Naive thymus-derived CD4-positive, alpha-beta T cell (primary cell): ENCODE data around the gene ZNF260. TPM values are rescaled to one million over a fixed set of nuclear protein-coding genes. Genes with fewer than 3 reads are reported as not detected.

Experiments
- ATAC-seq: fragments of 150-1000 bp; cut with Tn5 transposase; 2 replicates; pipeline ENCODE4 v1.10.0; 2021; ENCODE audit warnings: mild to moderate bottlenecking, moderate library complexity
- CTCF ChIA-PET: fragments of 350-600 bp; sonication (Branson Sonifier 250); formaldehyde crosslinking; loops from one replicate; lab custom pipeline; 2021; ENCODE audit warnings: antibody characterized with exemption; lab: Charles Lee
- POLR2A ChIA-PET: fragments of 350-600 bp; sonication (Branson Sonifier 250); formaldehyde crosslinking; loops from one replicate; lab custom pipeline; 2021; ENCODE audit warnings: antibody characterized with exemption, inconsistent platforms; lab: Charles Lee
- DNase-seq, 9 donors: peaks; one replicate each; pipeline versions ENCODE4 v3.0.0 to v3.0.0-alpha.2; 2020 to 2022; ENCODE audit warnings: mixed read lengths in 1 of 9
- H3K27ac ChIP-seq: one replicate; pipeline ENCODE4 v1.7.0; 2013; ENCODE audit warnings: mild to moderate bottlenecking, low read depth, low read length, moderate library complexity
- H3K27me3 ChIP-seq, 2 donors: one replicate each; pipeline ENCODE4 v1.7.0; 2013; ENCODE audit warnings: low read length in 2 of 2, mild to moderate bottlenecking in 2 of 2, moderate library complexity in 2 of 2; ENCODE audit not compliant: control insufficient read depth in 2 of 2, insufficient read depth in 2 of 2
- H3K36me3 ChIP-seq, 3 experiments: 1 replicate in 2 of 3; 2 replicates in 1 of 3; pipeline ENCODE4 v1.7.0; 2013; ENCODE audit warnings: low read length in 3 of 3, mild to moderate bottlenecking in 3 of 3, moderate library complexity in 1 of 3; ENCODE audit not compliant: insufficient read depth in 3 of 3, control insufficient read depth in 2 of 3
- H3K4me1 ChIP-seq, 2 donors: one replicate each; pipeline ENCODE4 v1.7.0; 2013; ENCODE audit warnings: low read length in 2 of 2, mild to moderate bottlenecking in 2 of 2, moderate library complexity in 1 of 2; ENCODE audit not compliant: control insufficient read depth in 2 of 2, insufficient read depth in 2 of 2
- H3K4me3 ChIP-seq: 2 replicates; pipeline ENCODE4 v1.7.0; 2013; ENCODE audit warnings: mild to moderate bottlenecking, low read length
- H3K9me3 ChIP-seq, 3 experiments: 1 replicate in 2 of 3; 2 replicates in 1 of 3; pipeline ENCODE4 v1.7.0; 2013; ENCODE audit warnings: low read length in 3 of 3; ENCODE audit not compliant: control insufficient read depth in 2 of 3
- H3K27ac Mint-ChIP-seq, 9 donors: one replicate each; pipeline ENCODE4 v1.8.0; 2020 to 2022; ENCODE audit warnings: mixed read lengths in 9 of 9, mild to moderate bottlenecking in 8 of 9, moderate library complexity in 5 of 9, inconsistent platforms in 2 of 9
- H3K27me3 Mint-ChIP-seq, 5 donors: one replicate each; pipeline ENCODE4 v1.8.0; 2021 to 2022; ENCODE audit warnings: mixed read lengths in 5 of 5, mild to moderate bottlenecking in 1 of 5
- H3K36me3 Mint-ChIP-seq, 5 donors: one replicate each; pipeline ENCODE4 v1.8.0; 2020 to 2022; ENCODE audit warnings: mixed read lengths in 5 of 5, mild to moderate bottlenecking in 3 of 5, inconsistent platforms in 1 of 5
- H3K4me1 Mint-ChIP-seq, 7 donors: one replicate each; pipeline ENCODE4 v1.8.0; 2020 to 2022; ENCODE audit warnings: mixed read lengths in 7 of 7, mild to moderate bottlenecking in 3 of 7, inconsistent platforms in 1 of 7
- H3K4me3 Mint-ChIP-seq, 10 donors: one replicate each; pipeline ENCODE4 v1.8.0; 2020 to 2022; ENCODE audit warnings: mild to moderate bottlenecking in 10 of 10, mixed read lengths in 10 of 10, moderate library complexity in 6 of 10, inconsistent platforms in 2 of 10
- H3K9me3 Mint-ChIP-seq, 11 donors: one replicate each; pipeline ENCODE4 v1.8.0; 2020 to 2022; ENCODE audit warnings: mixed read lengths in 11 of 11, mild to moderate bottlenecking in 4 of 11, inconsistent platforms in 1 of 11, moderate library complexity in 1 of 11
- intact Hi-C, 2 donors: fragments of 100-400 bp; cut with micrococcal nuclease; formaldehyde crosslinking; loops; one replicate each; pipeline ENCODE4 v1.15.1; 2023
- polyA plus RNA-seq, 2 donors: library from polyadenylated mRNA; unstranded; fragments of 300-500 nt; fragmentation: Illumina TruSeq; gene quantifications; one replicate each; pipeline ENCODE4 v1.2.3, GENCODE V29; 2021
- total RNA-seq, 6 experiments: library from RNA in 5 of 6; stranded (reverse) in 5 of 6; gene quantifications; 1 replicate in 5 of 6; 2 replicates in 1 of 6; pipeline ENCODE4 v1.2.3 and lab custom pipeline; 2021 to 2026

The ZNF260 gene
- total and polyA plus RNA-seq, 7 experiments from 2014 or later: 2.9 to 15.3 (median 11.3) TPM

DNA sequence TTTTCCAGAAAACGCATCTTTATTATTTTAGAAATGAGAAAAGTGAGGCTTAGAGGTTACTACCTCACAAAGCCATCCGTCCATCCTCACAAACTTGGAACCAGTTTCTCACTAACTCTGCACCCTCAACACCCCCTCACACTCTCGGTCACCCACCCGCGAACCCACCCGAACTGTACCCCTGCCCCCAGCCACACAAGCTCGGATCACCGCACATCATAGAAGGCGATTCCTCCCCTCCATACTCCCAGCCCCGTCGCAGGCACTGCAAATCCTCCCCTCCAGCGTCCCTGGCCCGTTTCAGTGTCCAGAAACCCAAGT is 238 bp downstream of the ZNF260 start:
- H3K36me3 Mint-ChIP-seq: peaks cover 13 to 47% (median 44%) of the 10 kb centered on the region in 5 donors

DNA sequence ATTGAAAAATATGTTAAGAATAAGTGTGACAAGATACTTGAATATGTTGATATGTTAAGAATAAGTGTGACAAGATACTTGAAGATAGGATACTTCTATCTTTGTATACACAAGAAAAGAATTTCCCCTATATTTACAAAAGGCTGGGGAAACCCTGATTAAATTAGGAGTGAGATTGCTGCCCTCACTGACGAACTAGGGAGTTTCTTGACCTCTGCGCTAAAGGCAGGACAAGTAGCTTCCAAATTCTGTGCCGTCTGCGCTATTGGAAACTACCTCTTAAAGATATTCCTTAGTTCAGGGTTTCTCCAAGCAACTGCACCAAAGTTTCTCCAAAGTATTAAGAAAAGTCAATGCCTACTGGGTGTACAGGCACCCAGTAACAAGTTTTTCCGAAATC is 730 bp downstream of the ZNF260 start:
- no peak for ATAC-seq
- no peaks in the 10 kb centered on the region for H3K27me3 ChIP-seq
- Mint-ChIP-seq H3K27ac (peak overlapping the region in 5 of 9 donors; percentile 60 to 98 (median 96)), H3K4me1 (peaks cover 15 to 34% (median 29%) of the 10 kb centered on the region in 7 donors), H3K27me3 (no peaks in the 10 kb centered on the region), H3K36me3 (peaks cover 15 to 50% (median 47%) of the 10 kb centered on the region in 5 donors), H3K9me3 (peaks cover 6 to 86% (median 42%) of the 10 kb centered on the region in 11 donors), H3K4me3 (peak overlapping the region; percentile 88 to 100 (median 98))
- peaks cover 0 to 26% (median 8%) of the 10 kb centered on the region in 3 experiments for H3K36me3 ChIP-seq
- peak in 1 of 9 donors; percentile 10 for DNase-seq
- intact Hi-C loops: loop anchor here (1.0 to 5.0 kb wide), 4 partner anchors 42 to 690 kb away; partner anchors contain the start of genes ZNF383 (in 1 of the 2), ZNF568 (in 1 of the 2), ZNF585A (in 1 of the 2) and ZNF829 (in 1 of the 2)
- ChIA-PET POLR2A (interaction anchor here (1.5 to 3.0 kb wide), 3 partner anchors 38 to 1067 kb away, joined by 3 to 26 read pairs (median 8); partner anchors contain the start of genes ZNF527, ZNF540, ZNF566 and ZNF571), CTCF (no interaction called here)
- H3K27ac ChIP-seq: peak overlapping the region; percentile 83
- H3K4me3 ChIP-seq: peak overlapping the region; percentile 91
- H3K9me3 ChIP-seq: peaks cover 0 to 35% (median 4%) of the 10 kb centered on the region in 3 experiments
- H3K4me1 ChIP-seq: peaks cover 4 to 11% of the 10 kb centered on the region in 2 donors

More for the DNA sequence above, 238 bp downstream of the ZNF260 start:
- Mint-ChIP-seq H3K4me3 (peak overlapping the region; percentile 88 to 100 (median 98)), H3K27me3 (no peaks in the 10 kb centered on the region), H3K27ac (peak overlapping the region; percentile 84 to 99 (median 96)), H3K9me3 (peaks cover 4 to 86% (median 40%) of the 10 kb centered on the region in 11 donors), H3K4me1 (peaks cover 15 to 32% (median 27%) of the 10 kb centered on the region in 7 donors)
- H3K27me3 ChIP-seq: no peaks in the 10 kb centered on the region
- peak in 1 of 9 donors; percentile 0 for DNase-seq
- H3K4me3 ChIP-seq: peak overlapping the region; percentile 91
- ChIA-PET CTCF (no interaction called here), POLR2A (interaction anchor here (0.7 to 3.0 kb wide), 11 partner anchors 21 to 1067 kb away, joined by 3 to 26 read pairs (median 8); partner anchors contain the start of genes ZNF146, ZNF345, ZNF382 and ZNF527)
- no peak for ATAC-seq
- peaks cover 4 to 11% of the 10 kb centered on the region in 2 donors for H3K4me1 ChIP-seq
- peaks cover 0 to 21% (median 8%) of the 10 kb centered on the region in 3 experiments for H3K36me3 ChIP-seq
- peaks cover 0 to 35% (median 4%) of the 10 kb centered on the region in 3 experiments for H3K9me3 ChIP-seq
- peak overlapping the region; percentile 83 for H3K27ac ChIP-seq
- intact Hi-C loops: loop anchor here (1.0 to 5.0 kb wide), 26 partner anchors 39 to 1066 kb away; partner anchors contain the start of genes ZFP14 (in 2 of the 2), ZFP82 (in 2 of the 2), ZNF345 (in 2 of the 2) and ZNF382 (in 2 of the 2)

DNA sequence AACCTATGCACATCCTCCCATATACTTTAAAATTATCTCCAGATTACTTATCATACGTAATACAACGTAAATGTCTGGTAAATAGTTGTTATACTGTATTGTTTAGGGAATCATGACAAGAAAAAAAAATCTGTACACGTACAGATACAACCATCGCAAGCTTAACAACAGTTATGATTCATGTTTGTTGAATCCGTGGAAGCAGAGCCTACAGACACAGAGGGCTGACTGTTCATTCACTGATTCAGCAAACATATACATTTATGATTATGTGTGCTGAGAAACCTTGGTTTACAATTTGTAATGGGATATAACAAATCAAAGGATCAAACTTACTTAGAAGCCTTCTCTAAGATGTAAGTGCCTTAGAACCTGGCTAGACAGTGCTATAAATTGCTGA is 1.5 kb downstream of the ZNF260 start:
- H3K27ac Mint-ChIP-seq: peak overlapping the region in 6 of 9 donors; percentile 9 to 63 (median 48)
- peak overlapping the region; percentile 65 to 100 (median 78) for H3K4me3 Mint-ChIP-seq
- H3K9me3 Mint-ChIP-seq: peaks cover 6 to 88% (median 40%) of the 10 kb centered on the region in 11 donors
- H3K36me3 Mint-ChIP-seq: peaks cover 15 to 52% (median 50%) of the 10 kb centered on the region in 5 donors
- CTCF ChIA-PET: no interaction called here
- H3K4me1 Mint-ChIP-seq: peaks cover 15 to 34% (median 29%) of the 10 kb centered on the region in 7 donors
- Histone ChIP-seq H3K27ac (no peak overlapping the region), H3K4me3 (no peak overlapping the region), H3K36me3 (peaks cover 0 to 32% (median 8%) of the 10 kb centered on the region in 3 experiments), H3K27me3 (no peaks in the 10 kb centered on the region), H3K9me3 (peaks cover 0 to 39% (median 4%) of the 10 kb centered on the region in 3 experiments), H3K4me1 (peaks cover 4 to 11% of the 10 kb centered on the region in 2 donors)
- no peaks in the 10 kb centered on the region for H3K27me3 Mint-ChIP-seq
- intact Hi-C loops: loop anchor here (5.0 kb wide), 3 partner anchors 391 to 691 kb away; partner anchors contain the start of genes ZNF383 (in 1 of the 2), ZNF568 (in 1 of the 2), ZNF585A (in 1 of the 2) and ZNF829 (in 1 of the 2)
- ATAC-seq: no peak
- POLR2A ChIA-PET: interaction anchor here (3.0 kb wide), 1 partner anchor 38 kb away, joined by 26 read pairs; the partner anchor contains the start of gene ZNF566
- no peak for DNase-seq

DNA sequence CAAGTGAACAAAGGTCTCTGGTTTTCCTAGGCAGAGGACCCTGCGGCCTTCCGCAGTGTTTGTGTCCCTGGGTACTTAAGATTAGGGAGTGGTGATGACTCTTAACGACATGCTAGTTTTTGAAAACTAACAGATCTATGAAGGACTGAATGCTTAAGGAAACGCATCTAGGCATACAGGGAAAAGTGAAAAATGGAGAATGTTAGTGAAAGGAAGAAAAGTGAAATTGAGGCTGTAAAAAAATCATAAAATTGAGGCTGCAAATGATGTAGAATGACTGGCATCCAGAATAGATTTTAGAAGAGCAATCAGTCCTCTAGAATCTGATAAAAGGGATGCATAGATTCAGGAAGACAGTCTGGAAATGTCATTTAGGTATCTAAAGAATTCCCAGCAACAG is 3.5 kb downstream of the ZNF260 start:
- Mint-ChIP-seq H3K36me3 (peaks cover 15 to 59% (median 58%) of the 10 kb centered on the region in 5 donors), H3K9me3 (peaks cover 6 to 90% (median 50%) of the 10 kb centered on the region in 11 donors)

DNA sequence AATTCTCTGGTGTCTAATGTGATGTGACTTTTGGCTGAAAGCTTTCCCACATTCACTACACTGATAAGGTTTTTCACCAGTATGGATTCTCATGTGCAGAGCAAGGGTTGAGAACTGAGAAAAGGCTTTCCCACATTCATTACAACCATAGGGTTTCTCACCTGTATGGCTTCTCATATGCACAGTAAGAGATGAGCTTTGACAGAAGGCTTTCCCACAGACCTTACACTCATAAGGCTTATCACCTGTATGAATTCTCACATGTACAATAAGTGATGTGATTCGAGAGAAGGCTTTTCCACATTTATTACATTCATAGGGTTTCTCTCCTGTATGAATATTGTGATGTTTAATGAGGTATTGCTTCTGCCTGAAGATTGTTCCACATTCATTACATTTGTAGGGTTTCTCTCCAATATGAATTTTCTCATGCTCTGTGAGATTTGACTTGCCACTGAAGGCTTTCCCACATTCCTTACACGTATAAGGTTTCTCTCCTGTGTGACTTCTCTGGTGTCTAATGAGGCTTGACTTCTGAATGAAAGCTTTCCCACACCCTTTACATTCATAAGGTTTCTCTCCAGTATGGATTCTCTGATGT is 14.0 kb downstream of the ZNF260 start:
- peaks cover 0 to 96% (median 72%) of the 10 kb centered on the region in 11 donors for H3K9me3 Mint-ChIP-seq
- DNase-seq: no peak
- H3K36me3 Mint-ChIP-seq: peaks cover 28 to 73% (median 62%) of the 10 kb centered on the region in 5 donors
- Histone ChIP-seq H3K9me3 (peaks cover 19 to 89% (median 56%) of the 10 kb centered on the region in 3 experiments), H3K27me3 (no peaks in the 10 kb centered on the region), H3K4me3 (peak overlapping the region; percentile 4), H3K27ac (no peak overlapping the region), H3K4me1 (no peaks in the 10 kb centered on the region), H3K36me3 (peaks cover 11 to 50% (median 18%) of the 10 kb centered on the region in 3 experiments)
- no peaks in the 10 kb centered on the region for H3K27me3 Mint-ChIP-seq
- intact Hi-C loops: no loop called here
- ChIA-PET CTCF (no interaction called here), POLR2A (no interaction called here)
- no peak overlapping the region for H3K4me3 Mint-ChIP-seq
- no peak overlapping the region for H3K27ac Mint-ChIP-seq
- ATAC-seq: no peak
- peaks cover 0 to 6% (median 4%) of the 10 kb centered on the region in 7 donors for H3K4me1 Mint-ChIP-seq

More for the DNA sequence above, 3.5 kb downstream of the ZNF260 start:
- Histone ChIP-seq H3K36me3 (peaks cover 0 to 48% (median 8%) of the 10 kb centered on the region in 3 experiments), H3K4me3 (no peak overlapping the region), H3K4me1 (peaks cover 4 to 11% of the 10 kb centered on the region in 2 donors), H3K27me3 (no peaks in the 10 kb centered on the region), H3K9me3 (peaks cover 0 to 52% (median 9%) of the 10 kb centered on the region in 3 experiments), H3K27ac (no peak overlapping the region)
- H3K27me3 Mint-ChIP-seq: no peaks in the 10 kb centered on the region
- H3K27ac Mint-ChIP-seq: no peak overlapping the region
- intact Hi-C loops: loop anchor here (5.0 kb wide), 3 partner anchors 393 to 693 kb away; partner anchors contain the start of genes ZNF383 (in 1 of the 2), ZNF568 (in 1 of the 2), ZNF585A (in 1 of the 2) and ZNF829 (in 1 of the 2)
- H3K4me3 Mint-ChIP-seq: peak overlapping the region in 1 of 10 donors; percentile 37
- POLR2A ChIA-PET: interaction anchor here (0.6 kb wide), 1 partner anchor 20 kb away, joined by 4 read pairs; no protein-coding TSS in a partner anchor
- H3K4me1 Mint-ChIP-seq: peaks cover 15 to 34% (median 29%) of the 10 kb centered on the region in 7 donors
- DNase-seq (no peak), ATAC-seq (no peak)
- CTCF ChIA-PET: no interaction called here

DNA sequence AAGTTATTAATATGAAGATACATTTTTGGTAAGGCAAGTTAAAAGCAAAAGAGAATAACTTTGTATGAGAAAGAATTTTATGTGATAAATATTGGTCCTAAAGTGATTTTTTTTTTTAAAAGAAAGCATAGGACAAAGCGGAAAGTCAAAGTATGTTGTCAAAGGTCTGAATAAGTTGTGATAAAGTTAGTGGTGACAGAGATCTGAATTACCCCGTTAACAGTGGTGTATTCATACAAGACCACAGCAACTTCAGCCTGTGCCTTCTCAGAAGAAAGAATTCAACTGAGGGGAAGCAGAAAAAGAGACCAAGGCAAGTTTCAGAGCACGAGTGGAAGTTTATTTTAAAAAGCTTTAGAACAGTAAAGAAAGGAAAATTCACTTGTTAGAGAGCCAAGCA is 19.7 kb downstream of the ZNF260 start:
- Mint-ChIP-seq H3K27me3 (no peaks in the 10 kb centered on the region), H3K27ac (no peak overlapping the region), H3K4me3 (no peak overlapping the region), H3K9me3 (peaks cover 3 to 91% (median 41%) of the 10 kb centered on the region in 11 donors), H3K36me3 (peaks cover 4 to 20% (median 14%) of the 10 kb centered on the region in 5 donors), H3K4me1 (no peaks in the 10 kb centered on the region)
- Histone ChIP-seq H3K27ac (no peak overlapping the region), H3K9me3 (peaks cover 4 to 69% (median 19%) of the 10 kb centered on the region in 3 experiments), H3K36me3 (no peaks in the 10 kb centered on the region), H3K27me3 (no peaks in the 10 kb centered on the region), H3K4me1 (no peaks in the 10 kb centered on the region), H3K4me3 (no peak overlapping the region)
- no peak for DNase-seq
- POLR2A ChIA-PET: interaction anchor here (0.7 kb wide), 1 partner anchor 64 kb away, joined by 4 read pairs; no protein-coding TSS in a partner anchor
- intact Hi-C loops: no loop called here
- CTCF ChIA-PET: no interaction called here
- no peak for ATAC-seq
